ENCODE results near the gene TLE6. TPM values are rescaled to one million over a fixed set of nuclear protein-coding genes. Genes with fewer than 3 reads are reported as not detected.
"Not testable (repeated sequence)": the region's sequence is repeated elsewhere in the genome, so short reads cannot be mapped to it uniquely, and the experiment has no call there.

The TLE6 gene
- total RNA-seq (2014; rRNA removed; shearing (Covaris generic)) = 3.2 and 4.3 TPM in 2 replicates
- 0.90 and 3.2 TPM in 2 replicates for polyA plus RNA-seq (2015; cell fraction: cytosol; rRNA removed)
- 15.7 and 17.3 TPM in 2 replicates for polyA plus RNA-seq (2015; cell fraction: nucleus; rRNA removed)

GRCh38 chr19:2977001-2977745, at the start of gene TLE6:
Gene TLE6, plus strand, starts transcription at chr19:2977564. Its CDS starts 670 bp downstream, at chr19:2978234.
- in situ Hi-C loops (cut with HindIII; ENCODE audit: low pct_unique_long_range_greater_than_20kb, low sequenced_read_pairs) = no loop called here
- DNase-seq (ENCODE audit: low read depth, low spot score) = peak; percentile 92

GRCh38 chr19:2933490-2933910, 43.9 kb upstream of the TLE6 start:
- in situ Hi-C loops (cut with HindIII; ENCODE audit: low pct_unique_long_range_greater_than_20kb, low sequenced_read_pairs) = no loop called here
- no peak for DNase-seq (ENCODE audit: low read depth, low spot score)

GRCh38 chr19:2935863-2936262, 41.5 kb upstream of the TLE6 start:
- in situ Hi-C loops (cut with HindIII; ENCODE audit: low pct_unique_long_range_greater_than_20kb, low sequenced_read_pairs); DNase-seq (ENCODE audit: low read depth, low spot score): not testable (repeated sequence)

DNA sequence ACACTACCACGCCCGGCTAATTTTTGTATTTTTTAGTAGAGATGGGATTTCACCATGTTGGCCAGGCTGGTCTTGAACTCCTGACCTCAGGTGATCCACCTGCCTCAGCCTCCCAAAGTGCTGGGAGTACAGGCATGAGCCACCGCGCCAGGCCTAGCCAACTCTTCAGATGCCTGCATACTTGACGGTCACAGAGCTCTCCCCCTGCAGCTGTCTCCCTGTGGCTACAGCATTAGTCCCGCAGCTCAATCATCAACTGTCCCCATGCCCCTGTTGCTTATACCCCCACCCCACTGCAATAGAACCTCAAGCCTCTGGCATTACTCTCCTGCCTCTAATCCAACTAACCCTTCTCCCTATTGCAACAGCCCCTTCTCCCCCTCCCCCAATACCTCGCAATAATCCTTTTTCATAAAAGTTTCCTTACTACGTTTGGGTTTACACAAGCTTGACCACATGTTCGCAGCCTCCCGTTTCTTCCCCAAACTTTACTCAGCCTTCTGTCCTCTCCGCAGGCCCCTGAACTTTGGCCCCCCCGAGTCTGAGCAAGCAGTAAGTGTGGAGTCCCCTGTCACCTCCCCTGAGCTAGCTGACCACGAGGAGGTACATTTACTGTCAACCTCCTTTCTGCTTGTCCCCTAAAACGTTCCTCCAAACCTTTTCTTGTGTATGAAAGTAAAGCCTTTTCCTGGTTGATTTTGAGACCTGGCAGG, 34.3 kb upstream of the TLE6 start:
- in situ Hi-C loops (cut with HindIII; ENCODE audit: low pct_unique_long_range_greater_than_20kb, low sequenced_read_pairs) = no loop called here

GRCh38 chr19:2944403-2944774, 33.0 kb upstream of the TLE6 start:
- in situ Hi-C loops (cut with HindIII; ENCODE audit: low pct_unique_long_range_greater_than_20kb, low sequenced_read_pairs) = no loop called here
- no peak for DNase-seq (ENCODE audit: low read depth, low spot score)

More for the DNA sequence above, 34.3 kb upstream of the TLE6 start:
- DNase-seq (ENCODE audit: low read depth, low spot score) = no peak

GRCh38 chr19:2944775-2945574, 32.4 kb upstream of the TLE6 start, which contains the start of gene ZNF77:
Gene ZNF77, minus strand, starts transcription at chr19:2944971. Its CDS starts 131 bp downstream, at chr19:2944840.
- peak; percentile 98 for DNase-seq (ENCODE audit: low read depth, low spot score)
- in situ Hi-C loops (cut with HindIII; ENCODE audit: low pct_unique_long_range_greater_than_20kb, low sequenced_read_pairs) = no loop called here

DNA sequence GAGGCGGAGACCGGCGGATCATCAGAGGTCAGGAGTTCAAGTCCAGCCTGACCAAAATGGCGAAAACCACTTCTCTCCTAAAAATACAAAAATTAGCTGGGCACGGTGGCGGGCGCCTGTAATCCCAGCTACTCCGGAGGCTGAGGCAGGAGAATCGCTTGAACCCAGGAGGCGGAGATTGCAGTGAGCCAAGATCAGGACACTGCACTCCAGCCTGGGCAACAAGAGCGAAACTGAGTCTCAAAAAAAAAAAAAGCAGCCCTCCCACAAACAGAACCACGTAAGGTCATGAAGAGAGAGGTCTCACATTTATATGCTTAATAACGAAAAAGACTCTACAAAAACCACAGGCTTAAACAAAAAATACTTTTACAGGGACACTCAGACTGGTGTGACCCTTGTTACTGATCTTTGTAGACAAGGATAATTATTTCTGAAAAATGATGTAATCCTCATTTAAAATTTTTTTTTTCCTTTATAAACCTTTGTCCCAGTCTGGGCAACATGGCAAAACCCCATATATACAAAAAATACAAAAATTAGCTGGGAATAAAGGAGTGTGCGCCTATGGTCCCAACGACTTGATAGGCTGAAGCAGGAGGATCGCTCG, 31.7 kb upstream of the TLE6 start:
- no peak for DNase-seq (ENCODE audit: low read depth, low spot score)
- in situ Hi-C loops (cut with HindIII; ENCODE audit: low pct_unique_long_range_greater_than_20kb, low sequenced_read_pairs) = no loop called here

DNA sequence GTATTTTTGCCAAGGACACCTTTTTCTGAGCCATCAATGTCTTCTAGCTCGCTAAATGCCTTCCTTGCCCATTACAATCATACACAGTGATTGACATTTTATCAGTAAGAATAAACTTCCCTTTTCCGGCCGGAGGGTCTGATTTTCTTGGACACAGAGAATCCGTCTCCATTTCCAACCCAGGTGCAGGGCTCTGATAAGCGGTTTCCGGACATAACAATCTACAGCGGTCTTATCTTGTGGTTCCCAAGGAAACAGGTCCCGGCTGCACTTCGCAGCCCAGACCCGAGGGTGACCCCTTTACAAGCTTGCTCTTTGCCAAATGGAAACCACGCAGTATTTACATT, 27.5 kb upstream of the TLE6 start:
- DNase-seq (ENCODE audit: low read depth, low spot score) = no peak

GRCh38 chr19:2950286-2951124, 26.9 kb upstream of the TLE6 start:
- DNase-seq (ENCODE audit: low read depth, low spot score) = peak; percentile 98
- in situ Hi-C loops (cut with HindIII; ENCODE audit: low pct_unique_long_range_greater_than_20kb, low sequenced_read_pairs) = no loop called here

More for the DNA sequence above, 27.5 kb upstream of the TLE6 start:
- in situ Hi-C loops (cut with HindIII; ENCODE audit: low pct_unique_long_range_greater_than_20kb, low sequenced_read_pairs) = no loop called here

DNA sequence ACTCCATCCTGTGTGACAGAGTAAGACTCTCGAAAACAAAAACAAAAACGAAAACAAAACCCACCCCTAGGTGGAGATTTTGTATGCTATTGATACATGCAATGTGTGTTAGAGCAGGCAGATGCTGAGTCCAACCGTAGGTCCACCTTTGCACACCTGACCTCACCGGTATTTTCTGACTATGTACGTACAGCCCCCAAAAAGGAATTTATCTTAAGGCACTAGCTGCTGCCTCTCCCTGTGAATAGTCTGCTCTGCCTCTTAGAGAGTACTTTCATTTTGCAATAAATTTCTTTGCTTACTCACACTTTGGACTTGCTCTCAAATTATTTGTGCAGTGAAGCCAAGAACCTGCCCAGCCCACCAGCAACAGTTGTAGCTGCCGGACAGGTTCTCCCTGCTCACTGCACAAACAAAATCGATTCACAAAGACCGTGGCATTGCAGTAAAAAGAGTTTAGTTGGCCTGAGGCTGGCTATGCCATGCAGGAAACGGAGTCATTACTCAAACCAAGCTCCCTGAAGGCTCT, 24.3 kb upstream of the TLE6 start:
- in situ Hi-C loops (cut with HindIII; ENCODE audit: low pct_unique_long_range_greater_than_20kb, low sequenced_read_pairs) = no loop called here
- DNase-seq (ENCODE audit: low read depth, low spot score) = no peak

DNA sequence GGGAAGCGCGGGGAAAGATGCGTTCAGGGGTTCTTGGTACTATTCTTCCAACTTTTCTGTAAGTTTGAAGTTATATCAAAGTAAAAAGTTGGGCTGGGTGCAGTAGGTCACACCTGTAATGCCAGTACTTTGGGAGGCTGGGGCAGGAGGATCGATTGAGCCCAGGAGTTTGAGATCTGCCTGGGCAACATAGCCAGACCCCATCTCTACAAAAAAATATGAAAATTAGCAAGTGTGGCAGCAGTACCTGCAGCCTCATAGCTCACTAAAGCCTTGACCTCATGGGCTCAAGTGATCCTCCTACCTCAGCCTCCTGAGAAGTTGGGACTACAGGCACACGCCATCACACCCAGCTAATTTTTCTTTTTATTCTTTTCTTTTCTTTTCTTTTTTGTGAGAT, 20.2 kb upstream of the TLE6 start:
- in situ Hi-C loops (cut with HindIII; ENCODE audit: low pct_unique_long_range_greater_than_20kb, low sequenced_read_pairs) = no loop called here
- no peak for DNase-seq (ENCODE audit: low read depth, low spot score)

DNA sequence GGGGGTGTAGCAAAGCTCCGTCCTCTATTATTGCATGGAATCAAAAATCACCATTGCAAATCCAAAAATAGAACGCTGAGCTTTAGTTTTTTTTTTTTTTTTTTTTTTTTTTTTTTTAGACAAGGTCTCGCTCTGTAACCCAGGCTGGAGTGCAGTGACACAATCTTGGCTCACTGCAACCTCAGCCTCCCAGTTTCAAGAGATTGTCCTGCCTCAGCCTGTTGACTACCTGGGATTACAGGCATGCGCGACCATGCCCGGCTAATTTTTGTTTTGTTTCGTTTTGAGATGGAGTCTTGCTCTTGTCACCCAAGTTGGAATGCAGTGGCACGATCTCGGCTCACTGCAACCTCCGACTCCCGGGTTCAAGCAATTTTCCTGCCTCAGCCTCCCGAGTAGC, 17.2 kb upstream of the TLE6 start:
- in situ Hi-C loops (cut with HindIII; ENCODE audit: low pct_unique_long_range_greater_than_20kb, low sequenced_read_pairs) = no loop called here
- no peak for DNase-seq (ENCODE audit: low read depth, low spot score)

- in situ Hi-C loops (cut with HindIII; ENCODE audit: low pct_unique_long_range_greater_than_20kb, low sequenced_read_pairs) = no loop called here
- peak; percentile 74 for DNase-seq (ENCODE audit: low read depth, low spot score)
Observed at GRCh38 chr19:2962018-2962670, 15.2 kb upstream of the TLE6 start.

GRCh38 chr19:2963122-2963521, 14.2 kb upstream of the TLE6 start:
- in situ Hi-C loops (cut with HindIII; ENCODE audit: low pct_unique_long_range_greater_than_20kb, low sequenced_read_pairs) = no loop called here
- no peak for DNase-seq (ENCODE audit: low read depth, low spot score)

DNA sequence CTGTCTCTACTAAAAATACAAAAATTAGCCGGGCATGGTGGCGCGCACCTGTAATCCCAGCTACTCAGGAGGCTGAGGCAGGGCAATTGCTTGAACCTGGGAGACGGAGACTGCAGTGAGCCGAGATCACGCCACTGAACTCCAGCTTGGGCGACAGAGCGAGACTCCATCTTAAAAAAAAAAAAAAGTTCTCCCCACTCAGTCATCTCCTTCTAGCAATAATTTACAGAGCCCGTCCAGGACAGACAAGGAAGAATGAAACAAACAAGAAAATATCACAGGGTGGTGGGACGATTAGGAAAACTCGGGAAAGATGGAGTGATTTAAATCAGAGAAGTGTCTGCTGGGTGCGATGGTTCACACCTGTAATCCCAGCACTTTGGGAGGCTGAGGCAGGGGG, 13.7 kb upstream of the TLE6 start:
- in situ Hi-C loops (cut with HindIII; ENCODE audit: low pct_unique_long_range_greater_than_20kb, low sequenced_read_pairs); DNase-seq (ENCODE audit: low read depth, low spot score): not testable (repeated sequence)

DNA sequence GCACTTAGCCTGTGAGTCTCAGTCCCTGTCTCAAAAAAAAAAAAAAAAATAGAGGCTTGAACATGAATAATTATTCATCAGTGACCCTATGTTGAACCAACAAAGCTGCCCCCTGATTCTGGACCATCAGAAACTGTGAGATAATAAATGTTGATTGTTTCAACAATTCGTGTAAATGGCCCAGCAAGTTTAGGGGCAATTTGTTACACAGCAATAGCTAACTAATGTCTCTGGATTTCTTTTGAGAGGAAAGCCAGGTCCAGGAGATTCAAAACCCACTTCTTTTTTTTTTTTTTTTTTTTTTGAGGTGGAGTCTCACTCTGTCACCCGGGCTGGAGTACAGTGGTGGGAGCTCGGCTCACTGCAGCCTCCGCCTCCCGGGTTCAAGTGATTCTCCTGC, 12.5 kb upstream of the TLE6 start:
- in situ Hi-C loops (cut with HindIII; ENCODE audit: low pct_unique_long_range_greater_than_20kb, low sequenced_read_pairs) = no loop called here
- no peak for DNase-seq (ENCODE audit: low read depth, low spot score)

All from SK-MEL-5 (cell line).